Measurements from ENCODE around the gene TSPAN7.

The TSPAN7 gene

DNA sequence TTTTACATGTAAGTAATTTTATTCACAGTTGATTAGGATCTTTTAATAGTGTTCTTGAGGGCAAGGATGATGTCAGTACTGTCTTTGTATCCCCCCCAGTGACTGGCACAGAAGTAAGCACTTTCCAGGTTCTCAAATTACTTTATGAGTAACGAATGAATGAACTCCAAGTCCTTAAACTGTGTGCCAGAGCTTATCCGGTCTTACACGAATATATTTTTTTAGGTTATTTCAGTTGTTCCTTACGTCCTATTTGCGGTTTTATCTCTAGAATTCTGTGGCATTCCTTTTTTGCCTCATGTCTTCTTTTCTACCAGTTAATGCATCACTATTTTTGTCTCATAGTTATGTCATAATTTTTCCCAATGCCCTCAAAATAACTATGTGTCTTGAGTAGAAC lies 133.1 kb downstream of the TSPAN7 start:
- no peak for DNase-seq (ENCODE audit: low spot score)

GRCh38 chrX:38697461-38697860 lies 136.1 kb downstream of the TSPAN7 start:
- DNase-seq (ENCODE audit: low spot score), result no peak

GRCh38 chrX:38699121-38699520 lies 137.8 kb downstream of the TSPAN7 start:
- DNase-seq (ENCODE audit: low spot score), result no peak

- DNase-seq (ENCODE audit: low spot score), result no peak
Measured at GRCh38 chrX:38699696-38700095, 138.4 kb downstream of the TSPAN7 start.

- no peak for DNase-seq (ENCODE audit: low spot score)
Measured at GRCh38 chrX:38701073-38701472, 139.7 kb downstream of the TSPAN7 start.

DNA sequence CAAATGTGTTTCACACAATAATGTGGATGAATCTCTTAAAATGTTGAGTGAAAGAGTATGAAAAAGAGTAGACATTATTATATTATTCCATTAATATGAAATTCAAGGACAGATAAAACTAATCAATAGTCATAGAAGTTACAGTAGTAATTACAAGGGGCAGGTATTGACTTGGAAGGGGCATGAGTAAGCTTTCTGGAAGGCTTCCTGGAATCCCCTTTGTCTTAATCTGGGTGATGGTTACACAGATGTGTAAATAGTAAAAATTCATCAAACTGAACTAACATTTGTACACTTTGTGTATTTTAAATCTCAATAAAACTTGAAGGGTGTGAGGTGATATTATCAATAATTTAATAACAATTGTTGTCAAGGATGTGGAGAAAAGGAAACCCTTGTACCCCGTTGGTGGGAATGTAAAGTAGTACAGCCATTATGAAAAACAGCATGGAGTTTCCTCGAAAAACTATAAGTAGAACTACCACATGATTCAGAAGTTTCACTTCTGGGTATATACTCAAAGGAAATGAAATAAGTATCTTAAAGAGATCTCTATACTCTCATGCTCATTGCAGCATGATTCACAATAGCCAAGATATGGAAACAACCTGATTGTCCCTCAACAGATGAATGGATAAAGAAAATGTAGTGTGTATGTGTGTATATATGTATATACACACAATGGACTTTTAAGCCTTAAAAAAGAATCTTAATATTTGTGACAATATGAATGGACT lies 143.0 kb downstream of the TSPAN7 start:
- no peak for DNase-seq (ENCODE audit: low spot score)

DNA sequence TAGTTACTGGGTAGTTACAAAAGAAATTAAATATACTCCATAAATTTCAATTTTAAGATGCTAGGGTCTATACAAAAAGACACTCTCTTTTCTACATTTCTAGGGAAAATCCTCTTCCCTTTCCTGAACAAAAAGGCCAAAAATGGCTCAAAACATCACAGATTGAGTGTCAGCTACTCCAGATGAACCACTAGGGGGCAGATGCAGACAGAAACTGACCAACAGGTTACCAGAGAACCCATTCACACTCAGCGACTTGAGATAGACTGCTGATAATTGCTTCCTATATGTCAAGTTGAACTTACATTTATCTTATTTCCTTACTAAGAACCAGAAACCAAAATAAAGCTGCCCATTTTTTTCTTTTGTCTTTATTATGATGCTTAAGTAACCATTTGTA lies 156.5 kb downstream of the TSPAN7 start:
- peak; percentile 4 for DNase-seq (ENCODE audit: low spot score)

DNA sequence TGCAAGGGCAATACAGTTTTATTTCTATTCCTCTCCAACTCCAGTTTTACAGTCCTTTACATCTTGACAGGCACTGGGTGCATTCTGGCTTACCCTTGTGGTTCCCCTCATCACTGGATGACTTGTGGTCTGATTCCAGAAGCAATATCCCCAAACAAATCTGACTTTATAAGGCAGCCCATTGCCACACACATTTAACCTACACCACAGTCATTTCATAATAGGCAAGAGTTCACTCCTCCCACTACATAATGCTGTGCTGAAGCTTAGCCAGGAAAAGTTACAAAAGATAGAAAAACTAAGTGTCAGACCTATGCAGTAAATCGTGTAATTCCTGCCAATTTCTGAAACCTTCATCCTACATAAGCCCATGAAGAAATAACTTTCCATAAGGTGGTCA lies 157.0 kb downstream of the TSPAN7 start:
- DNase-seq (ENCODE audit: low spot score), result no peak

GRCh38 chrX:38726612-38727011 lies 165.3 kb downstream of the TSPAN7 start:
- no peak for DNase-seq (ENCODE audit: low spot score)

- no peak for DNase-seq (ENCODE audit: low spot score)
Measured at GRCh38 chrX:38727668-38728067, 166.3 kb downstream of the TSPAN7 start.

GRCh38 chrX:38732866-38733265 lies 171.5 kb downstream of the TSPAN7 start:
- DNase-seq (ENCODE audit: low spot score), result no peak

Measured in HuH-7.5 (cell line).